ENCODE data around the gene C2CD4D.

- no peak for TF ChIP-seq REST (IDR thresholded peaks at IDR 0.05; ENCODE audit: insufficient read depth in 1 of 2, low read depth in 2 of 2, low read length in 2 of 2)
- TF ChIP-seq POLR2AphosphoS5 (IDR thresholded peaks at IDR 0.05; ENCODE audit: low read depth, low read length): no peak
- TF ChIP-seq SIN3A (IDR thresholded peaks at IDR 0.05; ENCODE audit: borderline replicate concordance, insufficient read depth, low read length): no peak
- no peak for TF ChIP-seq TAF1 (IDR thresholded peaks at IDR 0.05; ENCODE audit: borderline replicate concordance, insufficient read depth, low read length)
Observed at GRCh38 chr1:151830055-151830454, 9.6 kb downstream of the C2CD4D start.
